Measurements from ENCODE around the gene TRAF7.

The TRAF7 gene

GRCh38 chr16:2175454-2175853 is 19.9 kb downstream of the TRAF7 start:
- H3K36me3 ChIP-seq (replicated peaks; ENCODE audit: insufficient read depth, low read length) = no peaks in the 10 kb centered on the region
- no peaks in the 10 kb centered on the region for H3K9me3 ChIP-seq (replicated peaks; ENCODE audit: insufficient read depth, low read length)

DNA sequence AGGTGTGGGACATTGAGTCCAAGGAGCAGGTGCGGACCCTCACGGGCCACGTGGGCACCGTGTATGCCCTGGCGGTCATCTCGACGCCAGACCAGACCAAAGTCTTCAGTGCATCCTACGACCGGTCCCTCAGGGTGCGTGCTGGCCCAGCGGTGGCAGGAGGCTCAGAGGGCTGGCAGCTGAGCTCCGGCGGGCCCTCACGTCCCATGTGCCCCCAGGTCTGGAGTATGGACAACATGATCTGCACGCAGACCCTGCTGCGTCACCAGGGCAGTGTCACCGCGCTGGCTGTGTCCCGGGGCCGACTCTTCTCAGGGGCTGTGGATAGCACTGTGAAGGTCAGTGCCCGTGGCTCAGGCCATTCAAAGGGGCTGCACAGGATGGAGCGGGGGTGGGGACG is 20.5 kb downstream of the TRAF7 start:
- no peak overlapping the region for H3K4me2 ChIP-seq (ENCODE audit: low read depth, low read length)
- H3K9me3 ChIP-seq (replicated peaks; ENCODE audit: insufficient read depth, low read length) = no peaks in the 10 kb centered on the region
- no peaks in the 10 kb centered on the region for H3K36me3 ChIP-seq (replicated peaks; ENCODE audit: insufficient read depth, low read length)
- H3K27me3 ChIP-seq (replicated peaks; ENCODE audit: insufficient read depth, low read length) = no peaks in the 10 kb centered on the region
- no peak for DNase-seq
- no peak overlapping the region for H3K27ac ChIP-seq (ENCODE audit: low read length)
- no peaks in the 10 kb centered on the region for H3F3A ChIP-seq (ENCODE audit: insufficient read depth, low read length)
- H3K4me1 ChIP-seq (ENCODE audit: low read length) = no peaks in the 10 kb centered on the region
- H3K9me2 ChIP-seq (replicated peaks; ENCODE audit: insufficient read depth, low read length) = no peaks in the 10 kb centered on the region
- H3K79me2 ChIP-seq (ENCODE audit: low read length) = no peaks in the 10 kb centered on the region
- H3K9ac ChIP-seq (ENCODE audit: low read length) = no peak overlapping the region
- no peak for TF ChIP-seq EZH2 (optimal IDR thresholded peaks at IDR 0.05; ENCODE audit: low read depth, low read length)
- no peak for TF ChIP-seq CTCF (IDR thresholded peaks at IDR 0.05; ENCODE audit: low read length)
- no peak overlapping the region for H2AFZ ChIP-seq (ENCODE audit: low read length)
- no peaks in the 10 kb centered on the region for H4K20me1 ChIP-seq (ENCODE audit: insufficient read depth, low read length)
- H3K4me3 ChIP-seq (ENCODE audit: low read length) = no peak overlapping the region

More at GRCh38 chr16:2175454-2175853, 19.9 kb downstream of the TRAF7 start:
- Histone ChIP-seq H3F3A (ENCODE audit: insufficient read depth, low read length) (no peaks in the 10 kb centered on the region), H3K27ac (ENCODE audit: low read length) (no peak overlapping the region), H3K4me3 (ENCODE audit: low read length) (no peak overlapping the region), H3K79me2 (ENCODE audit: low read length) (no peaks in the 10 kb centered on the region), H3K27me3 (replicated peaks; ENCODE audit: insufficient read depth, low read length) (no peaks in the 10 kb centered on the region), H3K4me1 (ENCODE audit: low read length) (no peaks in the 10 kb centered on the region), H4K20me1 (ENCODE audit: insufficient read depth, low read length) (no peaks in the 10 kb centered on the region), H3K9ac (ENCODE audit: low read length) (no peak overlapping the region), H2AFZ (ENCODE audit: low read length) (no peak overlapping the region), H3K4me2 (ENCODE audit: low read depth, low read length) (no peak overlapping the region), H3K9me2 (replicated peaks; ENCODE audit: insufficient read depth, low read length) (no peaks in the 10 kb centered on the region)
- no peak for DNase-seq
- TF ChIP-seq CTCF (IDR thresholded peaks at IDR 0.05; ENCODE audit: low read length) (no peak), EZH2 (optimal IDR thresholded peaks at IDR 0.05; ENCODE audit: low read depth, low read length) (no peak), EZH2phosphoT487 (IDR thresholded peaks at IDR 0.05; ENCODE audit: low read length) (no peak)

GRCh38 chr16:2177101-2177500 is 21.5 kb downstream of the TRAF7 start:
- Histone ChIP-seq H3K79me2 (ENCODE audit: low read length) (no peaks in the 10 kb centered on the region), H3K4me1 (ENCODE audit: low read length) (no peaks in the 10 kb centered on the region), H3F3A (ENCODE audit: insufficient read depth, low read length) (no peaks in the 10 kb centered on the region), H3K9ac (ENCODE audit: low read length) (no peak overlapping the region), H3K9me3 (replicated peaks; ENCODE audit: insufficient read depth, low read length) (no peaks in the 10 kb centered on the region), H3K27ac (ENCODE audit: low read length) (no peak overlapping the region), H4K20me1 (ENCODE audit: insufficient read depth, low read length) (no peaks in the 10 kb centered on the region), H2AFZ (ENCODE audit: low read length) (no peak overlapping the region), H3K4me2 (ENCODE audit: low read depth, low read length) (no peak overlapping the region), H3K27me3 (replicated peaks; ENCODE audit: insufficient read depth, low read length) (no peaks in the 10 kb centered on the region), H3K4me3 (ENCODE audit: low read length) (no peak overlapping the region), H3K9me2 (replicated peaks; ENCODE audit: insufficient read depth, low read length) (no peaks in the 10 kb centered on the region), H3K36me3 (replicated peaks; ENCODE audit: insufficient read depth, low read length) (no peaks in the 10 kb centered on the region)
- no peak for DNase-seq
- TF ChIP-seq EZH2phosphoT487 (IDR thresholded peaks at IDR 0.05; ENCODE audit: low read length) (no peak), EZH2 (optimal IDR thresholded peaks at IDR 0.05; ENCODE audit: low read depth, low read length) (no peak)

GRCh38 chr16:2177561-2177960 is 22.0 kb downstream of the TRAF7 start:
- Histone ChIP-seq H3K27ac (ENCODE audit: low read length) (no peak overlapping the region), H3K4me3 (ENCODE audit: low read length) (no peak overlapping the region), H3K9ac (ENCODE audit: low read length) (no peak overlapping the region), H2AFZ (ENCODE audit: low read length) (no peak overlapping the region), H3K36me3 (replicated peaks; ENCODE audit: insufficient read depth, low read length) (no peaks in the 10 kb centered on the region), H4K20me1 (ENCODE audit: insufficient read depth, low read length) (no peaks in the 10 kb centered on the region), H3K9me2 (replicated peaks; ENCODE audit: insufficient read depth, low read length) (no peaks in the 10 kb centered on the region), H3K4me2 (ENCODE audit: low read depth, low read length) (no peak overlapping the region), H3K79me2 (ENCODE audit: low read length) (no peaks in the 10 kb centered on the region), H3K27me3 (replicated peaks; ENCODE audit: insufficient read depth, low read length) (no peaks in the 10 kb centered on the region), H3K9me3 (replicated peaks; ENCODE audit: insufficient read depth, low read length) (no peaks in the 10 kb centered on the region), H3K4me1 (ENCODE audit: low read length) (no peaks in the 10 kb centered on the region), H3F3A (ENCODE audit: insufficient read depth, low read length) (no peaks in the 10 kb centered on the region)
- DNase-seq = no peak
- TF ChIP-seq EZH2 (optimal IDR thresholded peaks at IDR 0.05; ENCODE audit: low read depth, low read length) (no peak), CTCF (IDR thresholded peaks at IDR 0.05; ENCODE audit: low read length) (no peak), EZH2phosphoT487 (IDR thresholded peaks at IDR 0.05; ENCODE audit: low read length) (no peak)

All from MM.1S (cell line).